Vagina (tissue), 2 donors: ENCODE results near the gene MYO1D. TPM values are rescaled to one million over a fixed set of nuclear protein-coding genes. Genes with fewer than 3 reads are reported as not detected.
A peak's percentile ranks its signal among the peaks of the same experiment; 100 is the strongest.

Experiments
- DNase-seq, 2 donors: peaks; one replicate each; pipeline ENCODE4 v3.0.0-alpha.2; 2017; ENCODE audit errors: extremely low spot score in 2 of 2
- H3K27ac ChIP-seq: fragments of 200-600 bp; sonication (generic); one replicate; pipeline ENCODE4 v1.5.1; 2019
- H3K27me3 ChIP-seq: fragments of 200-600 bp; sonication (generic); one replicate; pipeline ENCODE4 v1.5.1; 2019
- H3K36me3 ChIP-seq, 2 donors: fragments of 200-600 bp; sonication (generic); one replicate each; pipeline ENCODE4 v1.5.1; 2017 to 2019
- H3K4me1 ChIP-seq: fragments of 200-600 bp; sonication (generic); one replicate; pipeline ENCODE4 v1.5.1; 2019
- H3K4me3 ChIP-seq, 2 donors: fragments of 200-600 bp; sonication (generic); 1 replicate in 1 of 2; 2 replicates in 1 of 2; pipeline ENCODE4 v1.5.1; 2016 to 2019
- H3K9me3 ChIP-seq: fragments of 200-600 bp; sonication (generic); one replicate; pipeline ENCODE4 v1.5.1; 2019
- POLR2A ChIP-seq, 2 donors: fragments of 450-650 bp; IDR thresholded peaks; one replicate each; pipeline ENCODE4 v1.6.1; 2017; ENCODE audit warnings: antibody characterized with exemption in 2 of 2, mild to moderate bottlenecking in 2 of 2, moderate library complexity in 2 of 2
- POLR2AphosphoS5 ChIP-seq, 2 donors: sonication (generic); formaldehyde crosslinking; IDR thresholded peaks; one replicate each; pipeline ENCODE4 v1.9.0; 2017; ENCODE audit warnings: antibody characterized with exemption in 2 of 2, mild to moderate bottlenecking in 2 of 2, low read depth in 1 of 2; ENCODE audit not compliant: insufficient read depth in 1 of 2
- intact Hi-C: fragments of 100-400 bp; cut with DNase I; formaldehyde crosslinking; loops from one replicate; pipeline ENCODE4 v1.15.1; 2023
- total RNA-seq: library from RNA; depleted of rRNA; stranded (reverse); fragments of >200 nt; gene quantifications from one replicate; pipeline ENCODE4 v1.2.3, GENCODE V29; 2016
- TF ChIP-seq, protein P1 (sequence below), 3 experiments: fragments of 450-650 bp in 2 of 3; fragments of 200-600 bp in 1 of 3; sonication (generic) in 1 of 3; IDR thresholded peaks; one replicate each; pipeline ENCODE4 v1.5.1; 2017 to 2019; ENCODE audit warnings: antibody characterized with exemption in 3 of 3, mild to moderate bottlenecking in 2 of 3, moderate library complexity in 2 of 3

MYO1D gene
- total RNA-seq, 1 donor from 2014 or later, result 44.7 TPM

DNA sequence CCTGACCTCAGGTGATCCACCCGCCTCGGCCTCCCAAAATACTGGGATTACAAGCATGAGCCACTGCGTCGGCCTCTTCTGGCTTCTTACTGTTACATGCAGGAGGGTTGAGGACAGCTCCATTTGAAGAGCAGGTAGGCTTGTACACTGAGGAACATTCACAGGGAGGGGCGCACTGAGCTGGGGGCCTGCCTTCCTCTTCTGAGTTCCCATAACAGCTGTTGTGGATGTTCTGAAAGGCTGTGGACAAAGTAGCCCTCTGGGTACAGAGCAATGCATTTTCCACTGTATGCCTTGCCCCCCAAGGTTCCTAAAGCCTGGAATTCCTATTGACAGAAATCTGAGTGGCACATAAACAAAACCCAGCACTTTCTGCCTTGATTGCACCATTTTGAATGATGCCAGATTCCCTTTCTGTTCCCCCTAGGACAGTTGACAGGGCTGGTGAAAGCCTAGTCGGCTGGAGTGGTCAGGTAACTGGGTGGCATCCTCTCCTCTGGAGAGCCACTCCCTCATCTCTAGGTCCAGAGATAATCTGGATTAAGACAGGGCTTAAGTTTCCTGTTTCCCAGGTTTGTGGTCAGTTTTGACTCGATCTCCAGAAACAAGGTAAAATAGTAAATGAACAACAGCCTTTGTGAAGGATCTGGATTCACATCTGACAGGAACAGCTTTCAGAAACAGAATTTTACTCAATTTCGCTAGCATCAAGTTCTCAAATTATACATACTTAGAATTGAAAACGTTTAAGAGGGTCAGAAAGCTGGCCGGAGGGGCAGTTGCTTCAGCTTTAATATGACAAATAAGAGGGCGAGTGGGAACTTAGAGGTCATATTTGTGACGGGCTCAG is 391.4 kb downstream of the MYO1D start:
- Histone ChIP-seq H3K36me3 (peaks cover 0 to 10% of the 10 kb centered on the region in 2 donors), H3K4me3 (peak overlapping the region; percentile 43 to 78), H3K9me3 (no peaks in the 10 kb centered on the region), H3K27ac (peak overlapping the region; percentile 71), H3K27me3 (no peaks in the 10 kb centered on the region), H3K4me1 (peaks cover 30% of the 10 kb centered on the region)
- no peak for TF ChIP-seq POLR2AphosphoS5 (IDR thresholded peaks at IDR 0.05; ENCODE audit: insufficient read depth in 1 of 2, low read depth in 1 of 2)
- TF ChIP-seq, protein P1, sequence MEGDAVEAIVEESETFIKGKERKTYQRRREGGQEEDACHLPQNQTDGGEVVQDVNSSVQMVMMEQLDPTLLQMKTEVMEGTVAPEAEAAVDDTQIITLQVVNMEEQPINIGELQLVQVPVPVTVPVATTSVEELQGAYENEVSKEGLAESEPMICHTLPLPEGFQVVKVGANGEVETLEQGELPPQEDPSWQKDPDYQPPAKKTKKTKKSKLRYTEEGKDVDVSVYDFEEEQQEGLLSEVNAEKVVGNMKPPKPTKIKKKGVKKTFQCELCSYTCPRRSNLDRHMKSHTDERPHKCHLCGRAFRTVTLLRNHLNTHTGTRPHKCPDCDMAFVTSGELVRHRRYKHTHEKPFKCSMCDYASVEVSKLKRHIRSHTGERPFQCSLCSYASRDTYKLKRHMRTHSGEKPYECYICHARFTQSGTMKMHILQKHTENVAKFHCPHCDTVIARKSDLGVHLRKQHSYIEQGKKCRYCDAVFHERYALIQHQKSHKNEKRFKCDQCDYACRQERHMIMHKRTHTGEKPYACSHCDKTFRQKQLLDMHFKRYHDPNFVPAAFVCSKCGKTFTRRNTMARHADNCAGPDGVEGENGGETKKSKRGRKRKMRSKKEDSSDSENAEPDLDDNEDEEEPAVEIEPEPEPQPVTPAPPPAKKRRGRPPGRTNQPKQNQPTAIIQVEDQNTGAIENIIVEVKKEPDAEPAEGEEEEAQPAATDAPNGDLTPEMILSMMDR (IDR thresholded peaks at IDR 0.05), result no peak
- TF ChIP-seq POLR2A (IDR thresholded peaks at IDR 0.05), result no peak
- DNase-seq, result no peak
- intact Hi-C loops, result no loop called here

DNA sequence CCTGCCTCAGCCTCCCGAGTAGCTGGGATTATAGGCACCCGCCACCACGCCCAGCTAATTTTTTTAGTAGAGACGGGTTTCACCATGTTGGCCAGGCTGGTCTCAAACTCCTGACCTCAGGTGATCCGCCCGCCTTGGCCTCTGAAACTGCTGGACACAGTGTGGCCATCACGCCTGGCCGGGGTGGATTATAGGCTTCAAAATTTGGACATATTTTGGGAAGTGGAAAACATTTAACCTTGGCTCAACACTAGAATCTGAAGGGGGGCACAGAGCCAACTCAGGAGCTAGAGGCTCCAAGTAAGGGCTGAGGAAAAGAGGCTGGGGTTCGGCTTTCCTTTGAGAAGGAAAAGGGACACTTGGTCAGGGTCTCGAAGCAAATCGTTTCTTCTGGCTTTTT is 392.3 kb downstream of the MYO1D start:
- Histone ChIP-seq H3K27me3 (no peaks in the 10 kb centered on the region), H3K4me3 (no peak overlapping the region), H3K4me1 (peaks cover 30% of the 10 kb centered on the region), H3K36me3 (peaks cover 0 to 19% of the 10 kb centered on the region in 2 donors), H3K9me3 (no peaks in the 10 kb centered on the region), H3K27ac (peak overlapping the region; percentile 43)
- intact Hi-C loops, result no loop called here
- TF ChIP-seq POLR2A (IDR thresholded peaks at IDR 0.05) (no peak), POLR2AphosphoS5 (IDR thresholded peaks at IDR 0.05; ENCODE audit: insufficient read depth in 1 of 2, low read depth in 1 of 2) (no peak)
- TF ChIP-seq, protein P1 (IDR thresholded peaks at IDR 0.05), result no peak
- DNase-seq, result no peak

DNA sequence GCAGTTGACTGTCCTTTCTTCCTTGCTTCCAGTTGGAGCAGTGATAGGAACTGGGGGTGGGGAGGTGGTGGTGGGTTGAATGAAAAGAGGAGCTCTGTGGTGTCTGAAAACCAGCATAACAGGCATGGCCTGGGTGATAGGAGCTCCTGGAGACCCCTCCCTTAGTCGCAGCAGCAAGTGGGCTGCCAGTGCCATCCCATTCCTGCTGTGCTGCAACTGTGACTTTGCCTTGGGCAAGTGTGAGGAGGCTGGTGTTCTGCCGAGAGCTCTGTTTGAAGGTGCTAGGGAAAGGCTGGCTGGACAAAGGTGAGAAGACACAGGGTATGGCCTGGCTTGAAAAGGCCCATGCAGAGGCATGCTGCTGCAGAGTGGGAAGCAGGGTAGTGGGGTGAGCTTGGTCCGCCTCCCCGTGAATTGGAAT is 392.9 kb downstream of the MYO1D start:
- no peak for DNase-seq
- Histone ChIP-seq H3K27ac (peak overlapping the region; percentile 43), H3K4me3 (no peak overlapping the region), H3K9me3 (no peaks in the 10 kb centered on the region), H3K4me1 (peaks cover 30% of the 10 kb centered on the region), H3K36me3 (peaks cover 0 to 24% of the 10 kb centered on the region in 2 donors), H3K27me3 (no peaks in the 10 kb centered on the region)
- intact Hi-C loops, result no loop called here
- TF ChIP-seq, protein P1 (IDR thresholded peaks at IDR 0.05), result no peak
- TF ChIP-seq POLR2A (IDR thresholded peaks at IDR 0.05) (no peak), POLR2AphosphoS5 (IDR thresholded peaks at IDR 0.05; ENCODE audit: insufficient read depth in 1 of 2, low read depth in 1 of 2) (no peak)

DNA sequence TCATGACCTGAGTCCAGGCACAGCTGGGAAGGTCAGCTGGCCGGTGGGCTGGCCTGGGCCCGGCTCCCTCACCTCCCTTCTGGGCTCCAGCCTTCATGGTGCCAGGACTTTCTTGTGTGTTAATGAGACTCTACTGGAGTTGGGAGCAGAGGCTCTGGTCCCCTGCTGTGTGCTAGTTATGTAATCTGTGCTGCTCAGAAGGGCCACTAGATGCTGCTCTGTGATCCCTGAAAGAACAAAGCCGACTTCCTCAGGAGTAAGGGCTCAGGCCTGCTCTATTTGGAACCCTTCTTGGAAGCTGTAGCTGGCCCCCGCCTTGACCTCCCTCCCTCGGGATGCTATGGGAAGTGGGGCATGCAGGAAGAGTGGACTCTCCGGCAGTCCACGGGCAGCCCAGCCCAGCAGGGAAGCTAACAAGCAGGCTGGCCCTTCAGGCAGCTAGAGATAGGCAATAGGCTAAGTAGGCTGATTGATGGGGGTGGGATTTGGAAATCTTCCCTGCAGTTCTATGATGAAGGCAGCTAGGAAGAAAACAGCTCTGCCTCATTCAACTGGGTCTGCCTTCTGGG is 393.4 kb downstream of the MYO1D start:
- Histone ChIP-seq H3K27me3 (no peaks in the 10 kb centered on the region), H3K27ac (peak overlapping the region; percentile 43), H3K4me1 (peaks cover 30% of the 10 kb centered on the region), H3K36me3 (peaks cover 0 to 30% of the 10 kb centered on the region in 2 donors), H3K9me3 (no peaks in the 10 kb centered on the region), H3K4me3 (no peak overlapping the region)
- no peak for DNase-seq
- intact Hi-C loops, result no loop called here
- no peak for TF ChIP-seq POLR2A (IDR thresholded peaks at IDR 0.05)
- TF ChIP-seq POLR2AphosphoS5 (IDR thresholded peaks at IDR 0.05; ENCODE audit: insufficient read depth in 1 of 2, low read depth in 1 of 2), result peak in 1 of 2 donors; percentile 52
- TF ChIP-seq, protein P1 (IDR thresholded peaks at IDR 0.05), result peak; percentile 50 to 60 (median 54)
